Prostate gland (tissue), 2 donors: ENCODE data around the gene XAB2.

Source experiments
- CTCF ChIP-seq, 4 experiments: fragments of 200-600 bp in 2 of 4; fragments of 450-650 bp in 2 of 4; sonication (generic) in 2 of 4; IDR thresholded peaks; 1 replicate in 3 of 4; 2 replicates in 1 of 4; pipeline ENCODE4 v1.5.1; 2016 to 2019; ENCODE audit warnings: antibody characterized with exemption in 4 of 4, mild to moderate bottlenecking in 2 of 4, moderate library complexity in 2 of 4
- POLR2A ChIP-seq: fragments of 450-650 bp; IDR thresholded peaks from one replicate; pipeline ENCODE4 v1.6.1; 2016; ENCODE audit warnings: antibody characterized with exemption, mild to moderate bottlenecking
- POLR2AphosphoS5 ChIP-seq: sonication (generic); formaldehyde crosslinking; IDR thresholded peaks from one replicate; pipeline ENCODE4 v1.6.1; 2017; ENCODE audit warnings: antibody characterized with exemption

- TF ChIP-seq POLR2A (no peak), CTCF (IDR thresholded peaks at IDR 0.05) (no peak), POLR2AphosphoS5 (no peak)
These were observed 33.3 kb upstream of the XAB2 start for GRCh38 chr19:7662657-7663056.
